Measurements from ENCODE around the gene LRRC31. TPM values are rescaled to one million over a fixed set of nuclear protein-coding genes. Genes with fewer than 3 reads are reported as not detected.

Gene LRRC31
- total RNA-seq, 4 donors from 2014 or later, result 0.26 to 0.32 TPM; not detected in 2

DNA sequence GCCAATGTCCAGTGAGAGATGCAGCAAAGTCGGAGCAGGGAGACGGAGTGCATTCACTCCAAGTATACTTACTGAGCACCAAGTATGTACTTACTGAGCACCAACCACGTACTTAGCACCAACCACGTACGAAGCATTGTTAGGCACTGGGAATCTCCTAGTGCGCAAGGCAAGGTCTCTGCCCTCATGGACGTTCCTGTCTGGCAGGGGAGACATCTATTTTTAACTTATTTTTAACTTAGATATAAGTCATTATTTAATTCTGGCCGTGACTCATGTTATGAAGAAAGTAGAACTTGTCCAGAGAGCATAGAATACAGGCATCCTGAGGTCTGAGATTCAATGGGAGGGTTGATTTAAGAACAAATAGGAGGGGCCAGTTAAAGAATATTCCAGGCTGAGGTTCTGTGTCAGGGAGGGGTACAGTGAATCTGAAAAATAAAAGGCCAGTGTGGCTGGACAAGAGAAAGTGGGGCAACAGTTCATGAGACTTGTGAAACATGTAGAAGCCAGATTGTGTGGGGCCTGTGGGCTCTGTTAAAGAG, 9.3 kb upstream of the LRRC31 start:
- DNase-seq (ENCODE audit: low spot score in 2 of 2), result no peak
- no peaks in the 10 kb centered on the region for H3K36me3 ChIP-seq
- H3K27me3 ChIP-seq, result no peaks in the 10 kb centered on the region
- 83% methylated on average over 8 of the region's 8 CpGs for WGBS
- H3K4me3 ChIP-seq, result no peak overlapping the region
- no peak overlapping the region for H3K27ac ChIP-seq
- H3K9me3 ChIP-seq, result no peaks in the 10 kb centered on the region
- H3K4me1 ChIP-seq, result no peaks in the 10 kb centered on the region
- TF ChIP-seq POLR2A (IDR thresholded peaks at IDR 0.05) (no peak), POLR2AphosphoS5 (IDR thresholded peaks at IDR 0.05) (no peak)
- TF ChIP-seq, protein P1, sequence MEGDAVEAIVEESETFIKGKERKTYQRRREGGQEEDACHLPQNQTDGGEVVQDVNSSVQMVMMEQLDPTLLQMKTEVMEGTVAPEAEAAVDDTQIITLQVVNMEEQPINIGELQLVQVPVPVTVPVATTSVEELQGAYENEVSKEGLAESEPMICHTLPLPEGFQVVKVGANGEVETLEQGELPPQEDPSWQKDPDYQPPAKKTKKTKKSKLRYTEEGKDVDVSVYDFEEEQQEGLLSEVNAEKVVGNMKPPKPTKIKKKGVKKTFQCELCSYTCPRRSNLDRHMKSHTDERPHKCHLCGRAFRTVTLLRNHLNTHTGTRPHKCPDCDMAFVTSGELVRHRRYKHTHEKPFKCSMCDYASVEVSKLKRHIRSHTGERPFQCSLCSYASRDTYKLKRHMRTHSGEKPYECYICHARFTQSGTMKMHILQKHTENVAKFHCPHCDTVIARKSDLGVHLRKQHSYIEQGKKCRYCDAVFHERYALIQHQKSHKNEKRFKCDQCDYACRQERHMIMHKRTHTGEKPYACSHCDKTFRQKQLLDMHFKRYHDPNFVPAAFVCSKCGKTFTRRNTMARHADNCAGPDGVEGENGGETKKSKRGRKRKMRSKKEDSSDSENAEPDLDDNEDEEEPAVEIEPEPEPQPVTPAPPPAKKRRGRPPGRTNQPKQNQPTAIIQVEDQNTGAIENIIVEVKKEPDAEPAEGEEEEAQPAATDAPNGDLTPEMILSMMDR (IDR thresholded peaks at IDR 0.05), result no peak

GRCh38 chr3:169871129-169871886, 1.6 kb upstream of the LRRC31 start:
- TF ChIP-seq POLR2AphosphoS5 (IDR thresholded peaks at IDR 0.05), result no peak
- TF ChIP-seq POLR2A (IDR thresholded peaks at IDR 0.05), result no peak
- no peak for TF ChIP-seq EP300 (IDR thresholded peaks at IDR 0.05)
- TF ChIP-seq, protein P1 (IDR thresholded peaks at IDR 0.05), result no peak
- Histone ChIP-seq H3K36me3 (no peaks in the 10 kb centered on the region), H3K27me3 (no peaks in the 10 kb centered on the region), H3K4me3 (no peak overlapping the region), H3K27ac (no peak overlapping the region), H3K9me3 (no peaks in the 10 kb centered on the region), H3K4me1 (no peaks in the 10 kb centered on the region)
- WGBS, result 75% methylated on average over 2 of the region's 2 CpGs
- no peak for DNase-seq (ENCODE audit: low spot score in 2 of 2)

DNA sequence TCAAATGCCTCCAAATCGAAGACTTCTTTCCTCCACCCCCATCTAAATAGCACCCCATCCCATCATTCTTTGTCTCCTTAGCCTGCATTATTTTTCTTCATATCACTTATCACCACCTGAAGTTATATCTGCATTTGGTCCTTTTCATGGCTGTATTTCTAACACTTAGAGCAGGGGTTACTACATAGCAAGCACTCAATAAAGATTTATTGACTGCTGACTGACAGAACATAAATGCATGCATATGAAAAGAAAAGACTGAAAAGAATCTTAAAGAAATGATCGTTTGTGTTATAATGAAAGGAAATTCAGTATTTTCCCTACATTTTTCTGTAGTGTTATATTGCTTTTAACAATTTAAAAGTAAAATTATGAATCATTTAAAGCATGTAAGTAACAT, 1.4 kb downstream of the LRRC31 start:
- no peak overlapping the region for H3K27ac ChIP-seq
- DNase-seq (ENCODE audit: low spot score in 2 of 2), result no peak
- H3K36me3 ChIP-seq, result no peaks in the 10 kb centered on the region
- H3K4me1 ChIP-seq, result no peaks in the 10 kb centered on the region
- no peaks in the 10 kb centered on the region for H3K27me3 ChIP-seq
- TF ChIP-seq EP300 (IDR thresholded peaks at IDR 0.05), result no peak
- TF ChIP-seq, protein P1 (IDR thresholded peaks at IDR 0.05), result no peak
- no peak for TF ChIP-seq POLR2AphosphoS5 (IDR thresholded peaks at IDR 0.05)
- no peak for TF ChIP-seq POLR2A (IDR thresholded peaks at IDR 0.05)
- H3K9me3 ChIP-seq, result no peaks in the 10 kb centered on the region
- no peak overlapping the region for H3K4me3 ChIP-seq
- WGBS, result 75% methylated on average over 2 of the region's 2 CpGs

DNA sequence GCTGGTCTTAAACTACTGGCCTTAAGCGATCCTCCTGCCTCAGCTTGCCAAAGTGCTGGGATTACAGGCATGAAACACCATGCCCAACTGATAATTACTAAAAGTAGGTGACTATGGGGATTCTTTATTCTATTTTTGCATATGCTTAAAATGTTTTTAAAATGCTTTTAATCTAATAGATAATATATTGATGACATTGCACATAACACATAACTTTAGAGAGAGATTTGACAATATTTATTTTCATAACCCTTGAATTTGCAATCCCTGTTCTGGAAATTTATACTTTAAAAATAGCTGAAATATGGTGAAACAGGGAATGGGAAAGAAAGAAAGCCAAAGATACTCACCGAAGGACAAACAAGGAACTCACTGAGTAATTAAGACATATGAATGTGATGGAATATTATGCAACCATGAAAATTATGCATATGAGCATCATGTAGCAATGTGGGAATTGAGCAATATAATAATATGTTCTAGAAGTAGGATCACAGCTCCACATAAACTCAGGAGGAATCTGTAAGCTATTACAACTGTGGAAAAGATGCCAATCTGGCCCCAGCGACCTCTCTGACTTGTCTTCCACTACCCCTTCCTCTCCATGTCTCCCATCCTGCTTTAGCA, 2.0 kb downstream of the LRRC31 start:
- H3K9me3 ChIP-seq, result no peaks in the 10 kb centered on the region
- 87% methylated on average over 3 of the region's 3 CpGs for WGBS
- no peak overlapping the region for H3K4me3 ChIP-seq
- DNase-seq (ENCODE audit: low spot score in 2 of 2), result no peak
- H3K36me3 ChIP-seq, result no peaks in the 10 kb centered on the region
- no peaks in the 10 kb centered on the region for H3K27me3 ChIP-seq
- TF ChIP-seq, protein P1 (IDR thresholded peaks at IDR 0.05), result no peak
- no peak for TF ChIP-seq EP300 (IDR thresholded peaks at IDR 0.05)
- TF ChIP-seq POLR2AphosphoS5 (IDR thresholded peaks at IDR 0.05), result no peak
- no peak for TF ChIP-seq POLR2A (IDR thresholded peaks at IDR 0.05)
- H3K4me1 ChIP-seq, result no peaks in the 10 kb centered on the region
- H3K27ac ChIP-seq, result no peak overlapping the region

DNA sequence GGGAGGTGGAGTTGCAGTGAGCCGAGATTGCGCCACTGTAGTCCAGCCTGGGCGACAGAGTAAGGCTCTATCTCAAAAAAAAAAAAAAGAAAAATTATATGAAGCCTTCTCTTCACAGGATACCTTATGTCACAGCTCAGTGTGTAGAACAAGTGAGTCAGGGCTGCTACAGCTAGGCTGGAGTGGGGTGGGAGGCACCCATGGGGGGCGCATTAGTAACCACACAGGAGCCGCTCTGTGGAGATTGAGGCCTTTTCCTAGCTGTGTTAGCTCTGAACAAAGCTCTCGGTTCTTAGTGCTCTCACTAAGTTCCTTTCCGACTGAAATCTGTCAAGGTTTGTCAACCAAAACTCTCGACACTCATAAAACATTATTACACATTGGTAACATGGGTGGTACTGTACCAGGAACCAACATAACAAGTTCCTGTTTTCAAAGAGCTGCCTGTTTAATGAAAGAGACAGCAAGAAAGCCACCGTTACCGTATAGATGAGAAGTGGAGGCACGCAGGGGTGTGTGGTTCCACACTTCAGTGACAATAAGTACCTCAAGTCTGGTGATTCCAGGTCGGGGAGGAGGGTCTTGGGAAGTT, 4.5 kb downstream of the LRRC31 start:
- no peaks in the 10 kb centered on the region for H3K27me3 ChIP-seq
- no peaks in the 10 kb centered on the region for H3K36me3 ChIP-seq
- TF ChIP-seq POLR2A (IDR thresholded peaks at IDR 0.05) (no peak), POLR2AphosphoS5 (IDR thresholded peaks at IDR 0.05) (no peak), EP300 (IDR thresholded peaks at IDR 0.05) (no peak)
- TF ChIP-seq, protein P1 (IDR thresholded peaks at IDR 0.05), result no peak
- H3K9me3 ChIP-seq, result no peaks in the 10 kb centered on the region
- no peak overlapping the region for H3K27ac ChIP-seq
- H3K4me3 ChIP-seq, result no peak overlapping the region
- no peak for DNase-seq (ENCODE audit: low spot score in 2 of 2)
- no peaks in the 10 kb centered on the region for H3K4me1 ChIP-seq
- 79% methylated on average over 12 of the region's 12 CpGs for WGBS
